ENCODE results near the gene DEAF1. TPM values are rescaled to one million over a fixed set of nuclear protein-coding genes. Genes with fewer than 3 reads are reported as not detected.

DEAF1 gene
- polyA plus RNA-seq, 1 donor (not counting 4 experiments of a cell fraction or from before 2014, with no cell fraction given) = 8.1 TPM

DNA sequence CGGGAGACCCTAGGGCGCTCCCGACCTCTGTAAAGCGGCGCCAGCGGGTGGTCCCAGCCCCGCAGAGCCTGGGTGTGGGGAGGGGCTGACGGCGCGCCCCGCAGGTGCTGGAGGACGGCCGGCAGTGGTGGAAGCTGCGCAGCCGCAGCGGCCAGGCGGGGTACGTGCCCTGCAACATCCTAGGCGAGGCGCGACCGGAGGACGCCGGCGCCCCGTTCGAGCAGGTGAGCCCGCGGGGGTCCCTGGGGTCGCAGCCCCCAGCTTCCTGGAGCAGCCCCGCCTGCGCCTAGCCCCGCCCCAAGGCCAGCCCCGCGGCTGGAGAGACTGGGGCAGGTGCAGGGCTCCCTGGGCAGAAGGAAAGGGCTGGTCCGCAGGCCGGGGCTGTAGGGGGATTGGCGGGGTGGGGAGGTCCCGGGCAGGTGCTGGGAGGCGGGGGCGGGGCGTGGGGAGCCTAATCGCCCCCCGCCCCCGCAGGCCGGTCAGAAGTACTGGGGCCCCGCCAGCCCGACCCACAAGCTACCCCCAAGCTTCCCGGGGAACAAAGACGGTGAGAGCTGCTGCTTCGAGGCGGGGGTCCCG lies 30.7 kb upstream of the DEAF1 start:
- Histone ChIP-seq H3K36me3 (ENCODE audit: control insufficient read depth in 2 of 2, extremely low read depth in 1 of 2, insufficient read depth in 2 of 2, low read length in 2 of 2) (peaks cover 23 to 34% of the 10 kb centered on the region in 2 experiments), H3K4me2 (ENCODE audit: control insufficient read depth, extremely low read depth, insufficient read depth, low read depth, low read length) (no peak overlapping the region), H3K27ac (ENCODE audit: control insufficient read depth, insufficient read depth, low read length) (no peak overlapping the region), H3K79me2 (ENCODE audit: control insufficient read depth, insufficient read depth, low read length) (no peaks in the 10 kb centered on the region), H3K4me1 (ENCODE audit: control insufficient read depth, extremely low read depth, insufficient read depth, low read length) (peaks cover 12% of the 10 kb centered on the region), H3K9me1 (ENCODE audit: control insufficient read depth, extremely low read depth, insufficient read depth, low read length) (no peaks in the 10 kb centered on the region), H3K27me3 (ENCODE audit: control insufficient read depth, extremely low read depth, insufficient read depth, low read length) (no peaks in the 10 kb centered on the region), H3K4me3 (ENCODE audit: control insufficient read depth in 2 of 3, extremely low read depth in 1 of 3, insufficient read depth in 2 of 3, low read depth in 1 of 3, low read length in 3 of 3) (no peak overlapping the region), H4K20me1 (ENCODE audit: control insufficient read depth, extremely low read depth, insufficient read depth, low read length) (peaks cover 2% of the 10 kb centered on the region), H2AFZ (ENCODE audit: control insufficient read depth, low read length) (no peak overlapping the region), H3K9ac (ENCODE audit: control insufficient read depth, extremely low read depth, insufficient read depth, low read length) (no peak overlapping the region), H3K9me3 (ENCODE audit: control insufficient read depth, low read depth, low read length) (no peaks in the 10 kb centered on the region)
- dilution Hi-C loops (cut with MboI; ENCODE audit: extremely low pct_ligation_motif_present, low sequenced_read_pairs) = no loop called here
- TF ChIP-seq EZH2 (IDR thresholded peaks at IDR 0.05; ENCODE audit: low read length) = no peak
- TF ChIP-seq, protein P1, sequence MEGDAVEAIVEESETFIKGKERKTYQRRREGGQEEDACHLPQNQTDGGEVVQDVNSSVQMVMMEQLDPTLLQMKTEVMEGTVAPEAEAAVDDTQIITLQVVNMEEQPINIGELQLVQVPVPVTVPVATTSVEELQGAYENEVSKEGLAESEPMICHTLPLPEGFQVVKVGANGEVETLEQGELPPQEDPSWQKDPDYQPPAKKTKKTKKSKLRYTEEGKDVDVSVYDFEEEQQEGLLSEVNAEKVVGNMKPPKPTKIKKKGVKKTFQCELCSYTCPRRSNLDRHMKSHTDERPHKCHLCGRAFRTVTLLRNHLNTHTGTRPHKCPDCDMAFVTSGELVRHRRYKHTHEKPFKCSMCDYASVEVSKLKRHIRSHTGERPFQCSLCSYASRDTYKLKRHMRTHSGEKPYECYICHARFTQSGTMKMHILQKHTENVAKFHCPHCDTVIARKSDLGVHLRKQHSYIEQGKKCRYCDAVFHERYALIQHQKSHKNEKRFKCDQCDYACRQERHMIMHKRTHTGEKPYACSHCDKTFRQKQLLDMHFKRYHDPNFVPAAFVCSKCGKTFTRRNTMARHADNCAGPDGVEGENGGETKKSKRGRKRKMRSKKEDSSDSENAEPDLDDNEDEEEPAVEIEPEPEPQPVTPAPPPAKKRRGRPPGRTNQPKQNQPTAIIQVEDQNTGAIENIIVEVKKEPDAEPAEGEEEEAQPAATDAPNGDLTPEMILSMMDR (optimal IDR thresholded peaks at IDR 0.05 in 1 of 3, IDR thresholded peaks at IDR 0.05 in 1 of 3, conservative IDR thresholded peaks at IDR 0.05 in 1 of 3; ENCODE audit: extremely low read depth in 1 of 3, insufficient read depth in 2 of 3, low read length in 3 of 3) = no peak
- DNase-seq (ENCODE audit: low read depth, low spot score) (no peak), FAIRE-seq (no peak)

DNA sequence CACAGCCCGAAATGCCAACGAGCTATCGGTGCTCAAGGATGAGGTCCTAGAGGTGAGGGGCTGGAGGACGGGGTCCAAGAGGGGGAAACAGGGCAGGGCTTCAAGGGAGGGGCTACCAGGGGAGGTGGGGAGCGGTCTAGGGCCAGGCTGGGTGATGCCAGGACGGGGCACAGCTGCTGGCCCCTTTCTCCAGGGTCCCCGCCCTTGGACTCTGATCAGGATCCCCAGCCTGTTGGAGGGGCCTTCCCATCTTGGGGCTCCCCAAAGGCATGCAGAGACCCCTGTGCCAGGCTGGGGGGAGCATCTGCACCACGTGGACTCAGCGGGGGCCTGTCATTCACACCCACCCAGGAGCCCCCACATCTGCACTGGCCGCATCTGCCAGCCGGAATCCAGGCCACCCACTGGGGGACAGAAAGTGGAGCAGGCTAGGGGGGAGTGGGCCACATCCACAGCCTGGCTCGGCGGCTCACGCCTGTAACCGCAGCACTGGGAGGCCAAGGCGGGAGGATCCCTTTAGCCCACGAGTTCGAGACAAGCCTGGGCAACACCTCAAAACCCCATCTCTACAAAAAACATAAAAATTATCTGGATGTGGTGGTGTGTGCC lies 29.9 kb upstream of the DEAF1 start:
- H3K4me2 ChIP-seq (ENCODE audit: control insufficient read depth, extremely low read depth, insufficient read depth, low read depth, low read length) = no peak overlapping the region
- no peak overlapping the region for H3K27ac ChIP-seq (ENCODE audit: control insufficient read depth, insufficient read depth, low read length)
- H3K9me1 ChIP-seq (ENCODE audit: control insufficient read depth, extremely low read depth, insufficient read depth, low read length) = no peaks in the 10 kb centered on the region
- H3K27me3 ChIP-seq (ENCODE audit: control insufficient read depth, extremely low read depth, insufficient read depth, low read length) = no peaks in the 10 kb centered on the region
- dilution Hi-C loops (cut with MboI; ENCODE audit: extremely low pct_ligation_motif_present, low sequenced_read_pairs) = no loop called here
- peaks cover 12% of the 10 kb centered on the region for H3K4me1 ChIP-seq (ENCODE audit: control insufficient read depth, extremely low read depth, insufficient read depth, low read length)
- no peaks in the 10 kb centered on the region for H3K79me2 ChIP-seq (ENCODE audit: control insufficient read depth, insufficient read depth, low read length)
- no peak overlapping the region for H2AFZ ChIP-seq (ENCODE audit: control insufficient read depth, low read length)
- H4K20me1 ChIP-seq (ENCODE audit: control insufficient read depth, extremely low read depth, insufficient read depth, low read length) = peaks cover 2% of the 10 kb centered on the region
- TF ChIP-seq, protein P1 (optimal IDR thresholded peaks at IDR 0.05 in 1 of 3, IDR thresholded peaks at IDR 0.05 in 1 of 3, conservative IDR thresholded peaks at IDR 0.05 in 1 of 3; ENCODE audit: extremely low read depth in 1 of 3, insufficient read depth in 2 of 3, low read length in 3 of 3) = no peak
- TF ChIP-seq EZH2 (IDR thresholded peaks at IDR 0.05; ENCODE audit: low read length) = no peak
- no peak overlapping the region for H3K9ac ChIP-seq (ENCODE audit: control insufficient read depth, extremely low read depth, insufficient read depth, low read length)
- FAIRE-seq (no peak), DNase-seq (ENCODE audit: low read depth, low spot score) (no peak)
- no peaks in the 10 kb centered on the region for H3K9me3 ChIP-seq (ENCODE audit: control insufficient read depth, low read depth, low read length)
- no peak overlapping the region for H3K4me3 ChIP-seq (ENCODE audit: control insufficient read depth in 2 of 3, extremely low read depth in 1 of 3, insufficient read depth in 2 of 3, low read depth in 1 of 3, low read length in 3 of 3)
- H3K36me3 ChIP-seq (ENCODE audit: control insufficient read depth in 2 of 2, extremely low read depth in 1 of 2, insufficient read depth in 2 of 2, low read length in 2 of 2) = peaks cover 30 to 34% of the 10 kb centered on the region in 2 experiments

Data from keratinocyte (primary cell).